ENCODE results near the gene ADGRG1.

ADGRG1 gene

DNA sequence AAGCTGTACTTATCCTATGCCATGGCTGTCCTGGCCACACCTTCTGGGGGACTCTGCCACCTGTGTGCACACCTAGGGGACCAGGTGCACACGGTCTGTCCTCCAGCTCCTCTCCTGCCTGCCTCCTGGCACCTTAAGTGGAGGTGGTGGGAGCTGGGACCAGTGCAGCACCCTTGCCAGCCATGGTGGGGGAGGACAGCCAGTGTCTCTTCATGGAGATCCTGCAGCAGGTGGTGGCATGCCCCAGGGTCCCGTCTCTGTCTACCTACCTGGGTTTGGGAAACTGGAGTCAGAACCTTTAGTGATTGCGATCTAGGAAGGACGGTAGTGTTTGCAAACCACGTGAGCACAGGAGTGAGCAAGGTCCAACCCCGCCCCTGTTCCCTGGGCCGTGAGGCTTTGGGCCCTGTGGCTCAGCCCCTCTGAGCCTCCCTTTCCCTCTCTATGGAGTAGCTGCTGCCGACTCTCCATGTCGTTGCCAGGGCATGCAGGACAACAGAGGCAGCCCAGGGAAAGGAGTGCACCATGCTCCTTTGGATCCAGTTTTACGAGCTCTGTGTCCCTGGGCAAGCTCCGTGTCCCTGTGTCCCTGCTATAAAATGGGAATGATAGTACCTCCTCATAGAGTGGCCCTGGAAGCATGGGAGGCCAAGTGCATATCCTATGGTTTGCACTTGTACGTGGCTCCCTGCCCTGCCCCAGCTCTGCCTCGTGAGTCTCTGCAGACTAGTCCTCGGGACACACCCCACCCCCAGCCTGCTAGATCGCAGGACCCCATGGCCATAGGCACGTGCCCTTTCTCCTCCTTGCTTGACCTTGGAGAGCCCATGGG is 7.1 kb downstream of the ADGRG1 start:
- DNase-seq (ENCODE audit: low read depth, low spot score) = no peak

DNA sequence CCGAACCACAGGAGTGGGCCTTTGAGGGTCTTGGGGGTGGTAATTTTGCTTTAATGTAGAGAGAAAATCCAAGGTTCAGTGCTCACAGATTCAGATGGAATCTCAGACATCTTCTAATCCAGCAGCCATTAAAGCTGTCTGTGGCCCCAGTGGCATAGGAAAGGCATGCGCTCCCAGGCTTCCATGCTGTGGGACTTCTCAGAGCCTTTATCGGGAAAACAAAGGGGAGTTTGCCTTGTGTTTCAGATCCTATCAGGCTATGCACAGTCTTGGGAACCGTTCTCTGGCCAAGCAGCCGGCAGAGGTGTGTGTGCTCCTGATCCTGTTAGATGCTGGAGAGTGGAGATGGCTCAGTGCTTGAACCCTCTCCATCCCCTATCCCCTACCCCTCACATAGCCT is 7.8 kb downstream of the ADGRG1 start:
- DNase-seq (ENCODE audit: low read depth, low spot score) = no peak

DNA sequence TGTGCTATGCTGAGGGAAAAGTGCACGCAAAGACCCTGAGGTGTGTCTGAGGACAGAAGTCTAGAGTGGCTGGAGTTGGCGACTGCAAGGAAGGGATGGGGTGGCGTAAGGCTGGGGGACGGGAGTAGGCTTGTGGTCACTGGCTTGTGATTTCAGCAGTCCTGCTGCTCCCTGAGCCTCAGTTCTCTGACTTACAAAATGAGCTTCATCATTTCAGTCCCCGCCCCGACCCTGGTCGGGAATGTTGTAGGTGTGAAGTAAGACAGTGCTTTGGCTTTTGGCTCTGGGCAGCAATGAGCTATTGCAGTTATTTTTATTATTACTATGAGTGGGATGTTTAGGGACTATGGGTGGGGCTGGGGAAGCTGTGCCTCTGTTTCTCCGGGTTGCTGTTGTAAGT is 8.6 kb downstream of the ADGRG1 start:
- no peak for DNase-seq (ENCODE audit: low read depth, low spot score)

DNA sequence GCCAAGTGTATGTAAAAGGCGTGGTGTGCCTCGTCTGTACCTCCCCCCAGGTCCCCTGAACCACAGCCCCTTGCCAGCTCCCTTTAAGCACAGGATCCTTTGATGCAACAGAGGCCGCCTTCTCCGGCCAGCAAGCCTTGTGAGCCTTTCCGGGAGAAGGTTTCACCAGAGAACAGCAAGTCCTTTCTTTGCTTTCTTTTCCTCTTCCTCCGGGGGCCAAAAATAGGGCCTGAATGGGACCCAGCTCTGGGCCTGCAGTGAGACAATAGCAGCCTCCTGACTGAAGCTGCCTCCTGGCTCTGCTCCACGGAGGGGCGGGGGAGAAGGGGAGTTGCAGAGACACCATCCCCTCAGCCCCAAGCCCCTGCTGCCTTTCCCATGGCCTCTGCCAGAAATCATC is 9.0 kb downstream of the ADGRG1 start:
- no peak for DNase-seq (ENCODE audit: low read depth, low spot score)

DNA sequence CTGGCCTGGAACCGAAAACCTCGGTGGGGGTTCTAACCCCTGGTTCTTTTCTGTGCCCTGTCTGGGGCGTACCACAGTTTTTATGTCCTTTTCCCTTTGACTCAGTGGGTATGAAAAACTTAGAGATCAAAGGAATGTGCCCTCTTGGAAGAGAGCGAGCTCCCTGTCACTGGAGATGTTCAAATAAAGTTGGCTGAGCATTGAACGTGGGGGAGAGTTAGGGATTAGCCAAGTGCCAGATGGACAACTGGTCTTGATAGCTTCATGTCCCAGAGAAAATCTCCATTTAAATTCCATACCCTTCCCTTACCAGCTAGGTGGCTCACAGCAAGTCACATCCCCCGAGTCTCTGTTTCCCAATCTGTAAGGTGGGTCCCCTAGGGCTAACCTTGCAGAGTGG is 9.5 kb downstream of the ADGRG1 start:
- DNase-seq (ENCODE audit: low read depth, low spot score) = no peak

DNA sequence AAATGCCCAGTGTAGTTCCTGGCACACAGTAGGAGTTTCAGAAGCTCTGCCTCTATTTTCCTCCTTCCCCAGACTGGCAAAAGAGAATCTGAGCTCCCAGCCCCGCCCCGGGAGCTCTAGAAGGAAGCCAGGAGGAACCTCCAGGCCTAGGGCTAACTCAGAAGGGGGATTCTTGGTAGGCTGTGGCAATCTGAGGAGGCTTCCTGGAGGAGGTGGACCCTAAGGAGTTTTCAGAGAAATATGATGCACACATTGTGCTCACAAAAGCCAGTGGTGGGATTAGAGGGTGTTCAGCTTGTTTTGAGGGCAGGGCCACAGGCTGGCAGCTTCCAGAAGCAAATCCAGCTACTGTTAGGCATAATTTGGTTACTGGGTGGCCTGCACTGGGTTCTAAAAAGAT is 10.0 kb downstream of the ADGRG1 start:
- DNase-seq (ENCODE audit: low read depth, low spot score) = no peak

DNA sequence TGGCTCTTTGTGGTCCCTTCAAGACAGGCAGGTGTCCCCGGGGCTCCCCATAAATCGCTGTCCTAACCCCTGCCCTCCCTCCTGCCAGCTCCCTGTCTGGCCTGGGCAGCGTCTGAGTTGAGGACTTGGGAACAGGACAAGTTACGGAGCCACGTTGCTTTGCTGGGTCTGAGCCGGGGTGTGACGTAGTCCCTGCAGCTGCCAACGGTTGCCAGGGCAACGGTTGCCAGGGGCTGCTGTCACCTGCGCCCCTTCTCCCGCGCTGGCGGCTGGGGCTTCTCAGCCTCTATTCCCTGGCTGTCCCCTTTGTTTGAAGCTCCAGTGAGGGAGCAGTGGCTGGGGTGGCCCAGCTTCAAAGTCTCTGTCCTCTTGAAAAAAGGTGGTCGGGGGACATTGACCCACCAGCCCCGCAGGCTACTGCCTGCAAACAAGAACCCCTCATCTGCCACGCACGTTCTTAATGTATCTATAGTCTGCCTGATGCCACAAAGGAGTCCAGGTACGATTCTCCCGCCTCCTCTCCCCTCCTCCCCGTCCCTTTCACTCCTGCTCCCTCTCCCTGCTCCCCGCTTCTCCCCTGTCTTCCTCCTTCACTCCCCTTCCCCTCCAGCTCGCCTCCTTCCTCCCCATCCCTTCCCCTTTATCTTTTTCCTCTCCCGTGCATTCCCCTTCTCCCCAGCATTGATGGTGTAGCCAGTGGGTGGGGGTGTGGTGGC is 10.9 kb downstream of the ADGRG1 start:
- DNase-seq (ENCODE audit: low read depth, low spot score) = peak; percentile 72

DNA sequence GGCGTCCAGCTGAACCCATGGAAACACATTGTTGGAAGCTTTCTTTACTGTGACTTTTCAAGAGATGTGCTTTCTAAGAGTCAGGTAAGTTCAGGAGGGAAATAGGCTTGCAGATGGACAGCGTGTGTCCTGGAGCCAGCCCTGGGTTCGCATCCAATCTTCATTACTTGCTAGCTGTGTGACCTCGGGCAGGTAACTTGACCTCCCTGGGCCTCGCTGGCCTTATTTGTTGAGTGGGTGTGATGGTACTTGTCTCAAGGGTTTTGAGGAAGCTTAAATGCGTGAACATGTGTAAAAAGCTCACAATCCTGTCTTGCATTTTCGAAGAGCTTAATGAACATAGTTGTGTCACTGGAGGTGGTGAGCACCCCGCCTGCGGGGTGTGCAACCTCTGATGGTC is 11.8 kb downstream of the ADGRG1 start:
- DNase-seq (ENCODE audit: low read depth, low spot score) = no peak

DNA sequence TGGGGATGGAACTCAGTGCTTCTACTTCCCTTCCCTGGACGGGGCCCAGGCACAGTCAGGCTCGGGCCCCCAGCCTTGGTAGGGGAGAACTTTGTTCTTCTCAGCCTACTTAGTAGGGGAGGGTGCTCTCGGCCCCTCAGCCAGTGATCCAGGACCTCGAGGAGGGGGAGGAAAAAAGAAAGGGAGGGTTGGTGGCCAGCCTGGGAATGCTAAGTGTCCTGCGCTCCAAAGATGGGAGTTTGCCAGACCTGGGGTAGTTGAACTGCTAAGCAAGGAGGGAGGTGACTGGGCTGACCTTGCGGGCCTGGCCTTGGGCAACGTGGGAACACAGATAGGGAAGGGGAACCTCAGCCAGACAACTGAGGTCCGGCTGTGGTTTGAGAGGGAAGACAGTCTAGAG is 12.2 kb downstream of the ADGRG1 start:
- DNase-seq (ENCODE audit: low read depth, low spot score) = no peak

DNA sequence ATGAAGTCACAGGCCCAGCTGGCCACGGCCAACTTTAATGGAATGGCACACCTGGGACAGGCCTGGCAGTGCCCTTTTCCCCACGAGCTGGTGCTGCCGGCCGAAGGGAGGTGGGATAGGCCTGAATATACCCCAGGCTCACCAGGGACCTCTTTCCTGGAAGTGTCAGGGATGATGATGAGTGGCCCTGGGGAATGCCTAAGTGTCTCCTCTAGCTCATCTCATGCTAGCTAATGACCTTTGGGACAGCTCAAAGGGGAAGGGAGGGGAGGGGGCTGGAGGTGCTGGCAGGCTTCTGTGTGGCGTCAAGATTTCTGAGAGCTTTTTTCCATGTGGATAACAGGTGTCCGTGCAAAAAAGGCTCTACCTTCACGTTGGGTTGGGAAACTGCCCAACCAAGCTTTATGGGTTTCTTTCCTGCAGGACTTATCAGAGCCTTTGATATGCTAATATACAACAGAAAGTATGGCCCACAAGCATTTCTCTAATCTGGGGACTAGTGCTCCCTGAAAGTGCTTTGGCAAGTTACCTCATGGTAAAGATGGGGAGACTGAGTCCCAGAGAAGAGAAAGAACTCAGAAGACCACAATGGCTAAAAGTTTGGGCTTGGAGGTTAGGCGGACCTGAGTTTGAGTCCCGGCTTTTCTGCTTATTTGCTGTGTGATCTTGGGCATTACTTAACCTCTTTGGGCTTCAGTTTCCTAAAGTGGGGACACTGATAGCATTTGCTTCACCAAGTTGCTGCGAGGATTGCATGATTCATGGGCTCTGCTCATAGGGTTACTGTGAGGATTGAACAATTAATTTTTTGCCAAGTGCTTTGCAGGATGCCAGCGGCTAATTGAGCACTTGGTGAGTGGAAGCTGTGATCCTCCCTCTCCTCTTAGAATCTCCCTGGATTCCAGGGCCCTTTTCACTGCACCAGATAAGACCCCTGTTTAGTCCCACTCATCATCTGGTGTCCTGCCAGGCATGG is 14.0 kb downstream of the ADGRG1 start:
- no peak for DNase-seq (ENCODE audit: low read depth, low spot score)

DNA sequence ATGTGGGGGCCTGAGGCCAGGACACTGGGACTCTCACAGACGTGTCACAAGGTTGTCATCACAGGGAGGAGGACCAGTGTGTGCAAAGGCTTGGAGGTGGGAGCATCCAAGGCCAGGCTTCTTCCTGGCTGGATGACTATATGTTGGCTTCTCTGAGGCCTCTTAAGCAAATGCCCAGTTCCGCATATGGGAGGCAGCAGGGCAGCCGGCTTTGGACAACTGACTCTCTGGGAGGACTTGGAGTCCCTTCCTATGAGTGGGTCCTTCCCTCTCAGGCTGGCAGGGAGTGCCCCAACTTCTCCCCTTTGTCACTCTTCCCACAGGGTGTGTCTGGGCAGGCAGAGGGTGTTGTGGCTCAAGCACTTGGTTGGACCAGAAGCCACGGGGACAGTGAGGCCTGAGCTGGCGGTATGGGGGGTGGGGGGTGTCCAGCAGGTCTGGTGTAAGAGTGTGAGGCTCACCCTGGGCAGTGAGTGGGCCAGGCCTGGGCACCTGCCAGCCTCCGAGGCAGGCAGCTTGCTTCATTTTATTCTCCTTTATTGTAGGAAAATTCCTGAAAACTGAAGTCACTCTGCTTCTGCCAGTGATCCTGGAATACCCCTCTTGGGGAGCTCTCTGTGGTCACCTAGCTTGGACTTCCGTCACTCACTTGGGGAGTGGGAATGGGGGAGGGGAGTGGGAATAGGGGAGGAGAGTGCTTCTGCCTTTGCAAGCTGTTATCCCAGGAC is 14.9 kb downstream of the ADGRG1 start:
- no peak for DNase-seq (ENCODE audit: low read depth, low spot score)

DNA sequence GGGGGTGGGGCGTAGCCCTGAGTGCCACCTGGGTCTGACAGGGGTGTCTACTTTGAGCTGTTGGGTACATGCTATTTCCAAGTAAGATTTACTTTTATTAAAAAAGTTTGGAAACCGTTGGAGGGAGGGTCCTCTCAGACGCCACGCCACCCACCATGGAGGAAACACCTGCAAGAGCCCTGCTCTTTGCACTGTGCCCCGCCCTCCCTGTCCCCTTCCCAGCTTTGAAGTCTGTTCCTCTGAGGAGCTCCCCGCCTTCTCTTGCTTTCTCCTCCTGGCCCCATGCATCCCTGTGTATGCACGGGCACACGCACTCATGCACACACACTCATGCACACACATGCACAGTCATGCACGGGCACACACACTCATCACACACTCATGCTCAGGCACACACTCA is 15.5 kb downstream of the ADGRG1 start:
- no peak for DNase-seq (ENCODE audit: low read depth, low spot score)

DNA sequence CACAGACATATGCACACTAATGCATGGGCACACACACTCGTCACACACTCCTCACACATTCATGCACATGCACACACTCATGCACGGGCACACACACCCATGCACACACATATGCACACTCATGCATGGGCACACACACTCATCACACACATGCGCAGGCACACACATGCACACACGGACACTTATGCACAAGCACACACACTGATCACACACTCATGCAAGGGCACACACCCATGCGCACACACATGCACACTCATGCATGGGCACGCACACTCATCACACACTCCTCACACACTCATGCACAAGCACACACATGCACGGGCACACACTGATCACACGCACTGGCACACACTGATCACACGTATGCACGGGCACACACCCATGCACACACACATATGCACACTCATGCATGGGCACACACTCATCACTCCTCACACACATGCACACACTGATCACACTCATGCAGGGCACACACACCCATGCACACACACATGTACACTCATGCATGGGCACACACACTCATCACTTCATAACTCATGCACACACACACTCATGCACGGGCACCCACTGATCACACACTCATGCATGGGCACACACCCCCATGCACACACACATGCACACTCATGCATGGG is 16.1 kb downstream of the ADGRG1 start:
- no peak for DNase-seq (ENCODE audit: low read depth, low spot score)

DNA sequence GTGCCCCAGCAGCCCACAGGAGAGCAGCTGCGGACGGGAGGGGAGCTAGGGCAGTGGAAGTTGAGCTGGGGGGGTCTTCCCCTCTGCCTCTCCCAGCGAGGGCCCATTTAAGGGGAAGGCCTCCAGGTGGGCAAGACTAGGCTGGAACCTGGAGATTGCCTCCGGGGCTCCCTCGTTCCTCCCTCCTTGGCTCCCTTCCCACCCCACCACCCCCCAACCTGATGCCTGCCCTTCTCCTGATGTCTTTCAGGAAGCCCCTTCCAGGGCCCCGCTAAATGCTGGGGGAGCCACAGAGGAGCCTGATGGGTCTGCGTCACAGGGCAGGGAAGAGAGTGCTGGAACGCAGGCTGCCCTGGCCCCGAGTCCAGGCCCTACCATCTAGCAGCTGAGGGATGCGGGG is 16.7 kb downstream of the ADGRG1 start:
- no peak for DNase-seq (ENCODE audit: low read depth, low spot score)

DNA sequence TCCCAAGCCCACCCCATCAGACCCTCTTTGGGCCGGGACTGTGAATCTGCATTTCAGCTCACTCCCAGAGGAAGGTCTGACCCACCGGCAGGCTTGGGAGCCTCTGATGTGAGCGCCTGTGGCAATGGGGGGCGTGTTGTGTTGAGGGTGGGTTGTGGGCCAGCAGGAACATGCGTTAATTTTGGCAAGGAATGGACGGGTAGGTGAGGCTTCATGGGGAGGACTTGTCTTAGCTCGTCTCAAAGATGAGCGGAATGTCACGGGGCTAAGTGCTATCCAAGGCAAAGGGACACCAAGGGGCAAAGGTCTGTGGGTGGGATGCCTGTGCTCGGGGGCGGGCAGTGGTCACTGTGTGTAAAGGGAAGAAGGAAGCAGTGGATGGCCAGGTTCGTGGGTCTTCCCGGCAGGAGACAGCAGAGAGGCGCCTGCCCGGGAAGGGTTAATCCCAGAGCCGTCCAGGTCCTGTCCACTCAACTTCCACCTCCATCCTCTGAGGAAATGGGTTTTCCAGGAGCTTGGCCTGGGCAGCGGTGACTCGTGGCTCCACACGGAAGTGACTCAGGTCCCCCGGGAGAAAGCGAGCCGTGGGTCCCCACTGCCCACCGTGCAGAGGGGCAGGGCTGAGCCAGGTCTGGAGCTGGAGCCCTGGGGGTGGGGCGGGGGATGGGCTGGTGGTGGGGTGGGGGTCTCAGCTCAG is 17.4 kb downstream of the ADGRG1 start:
- no peak for DNase-seq (ENCODE audit: low read depth, low spot score)

DNA sequence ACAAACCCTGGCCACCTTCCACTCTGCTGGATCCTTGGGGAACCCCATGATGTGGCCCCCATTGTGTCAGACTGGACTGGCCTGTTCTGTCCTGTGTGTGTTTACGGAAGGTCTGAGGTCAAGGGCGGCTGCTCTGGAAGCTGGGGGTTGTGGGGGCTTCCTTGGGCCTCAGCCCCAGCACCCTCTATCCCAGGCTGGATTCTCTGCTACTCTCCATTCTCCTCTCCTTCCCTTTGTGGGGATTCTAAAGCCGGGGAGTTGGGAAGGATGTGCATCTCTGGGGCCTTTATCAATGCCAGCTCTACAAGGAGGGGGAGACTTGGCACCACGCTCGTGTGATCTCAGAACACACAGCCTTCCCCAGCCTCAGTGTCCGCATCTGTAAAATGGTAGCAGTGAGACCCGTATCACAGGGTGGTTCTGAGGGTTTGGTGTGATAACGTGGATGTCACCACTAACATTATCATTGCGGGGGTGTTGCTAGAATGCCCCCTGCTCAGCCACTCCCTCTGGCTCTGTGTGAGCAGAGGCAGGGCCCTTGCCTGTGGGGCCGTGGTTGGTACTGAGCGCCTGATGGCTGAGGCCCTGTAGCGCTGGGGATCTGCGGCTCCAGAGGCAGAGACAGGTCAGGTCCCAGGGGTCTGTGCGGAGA is 18.1 kb downstream of the ADGRG1 start:
- DNase-seq (ENCODE audit: low read depth, low spot score) = no peak

DNA sequence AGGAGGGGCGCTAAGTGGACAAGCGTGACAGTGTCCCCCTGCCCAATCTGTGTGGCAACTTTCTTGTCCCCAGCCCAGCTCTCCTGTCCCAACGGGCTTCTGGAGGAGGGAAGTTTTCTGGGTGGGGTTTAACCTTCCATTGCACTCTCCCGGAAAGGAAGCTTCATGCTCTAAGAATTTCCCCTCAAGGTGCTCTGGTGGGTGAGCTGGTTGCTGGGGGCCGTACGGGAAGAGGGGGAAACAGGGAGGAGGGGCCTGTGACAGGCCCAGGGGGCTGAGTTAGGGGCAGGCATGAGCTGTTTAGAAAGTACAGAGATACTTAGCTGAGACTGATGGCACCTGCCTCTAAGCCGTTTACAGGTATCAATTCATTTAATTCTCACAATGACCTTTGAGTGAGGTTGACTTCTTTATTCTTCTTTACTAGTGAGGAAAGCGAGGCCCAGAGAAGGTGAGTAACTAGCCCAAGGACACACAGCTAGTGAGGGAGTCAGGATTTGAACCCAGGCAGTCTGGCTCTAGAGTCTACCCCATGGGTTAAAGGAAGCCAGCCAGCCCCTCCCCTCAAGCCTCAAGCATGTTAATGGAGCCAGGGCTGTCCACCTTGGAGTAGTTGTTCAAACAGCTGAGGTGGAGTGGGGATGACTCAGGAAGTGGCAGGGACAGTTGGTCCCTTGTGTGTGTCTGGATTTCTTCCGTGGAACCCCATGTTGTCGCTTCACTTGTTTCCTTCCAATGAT is 18.9 kb downstream of the ADGRG1 start:
- peak; percentile 33 for DNase-seq (ENCODE audit: low read depth, low spot score)

DNA sequence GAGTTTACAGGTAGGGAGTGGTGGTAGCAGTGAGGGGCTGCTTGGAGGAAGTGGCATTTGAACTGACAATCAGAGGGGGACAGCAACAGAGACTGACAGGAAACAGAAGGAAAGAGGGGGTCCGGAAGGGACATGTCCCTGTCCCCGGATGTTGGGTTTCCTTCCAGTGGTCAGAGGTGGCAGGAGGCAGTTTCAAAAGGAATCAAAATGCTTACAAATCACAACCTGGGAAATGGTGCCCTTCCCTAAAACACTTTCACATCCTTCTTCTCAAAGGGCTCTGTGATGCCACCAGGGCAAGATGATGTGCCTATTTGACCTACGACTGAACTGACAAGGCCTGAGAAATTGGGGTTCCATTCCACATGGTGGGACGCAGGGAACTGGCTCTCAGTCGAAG is 19.7 kb downstream of the ADGRG1 start:
- DNase-seq (ENCODE audit: low read depth, low spot score) = no peak
